HepG2 (cell line): ENCODE measurements around the gene THRA. TPM values are rescaled to one million over a fixed set of nuclear protein-coding genes. Genes with fewer than 3 reads are reported as not detected.

Source experiments
- AHR ChIP-seq: IDR thresholded peaks from 2 replicates; pipeline ENCODE4 v1.6.1; 2018; ENCODE audit warnings: missing genetic modification reagents, missing compliant biosample characterization
- ELF1 ChIP-seq: sonication (generic); formaldehyde crosslinking; IDR thresholded peaks from 2 replicates; pipeline ENCODE4 v1.4.0; 2020; ENCODE audit warnings: missing genetic modification reagents
- ELF4 ChIP-seq: sonication (generic); formaldehyde crosslinking; IDR thresholded peaks from 2 replicates; pipeline ENCODE4 v1.5.0; 2020; ENCODE audit warnings: missing genetic modification reagents, mild to moderate bottlenecking, moderate library complexity, borderline replicate concordance
- ESRRA ChIP-seq: sonication (generic); formaldehyde crosslinking; IDR thresholded peaks from 2 replicates; pipeline ENCODE4 v1.5.1; 2020; ENCODE audit warnings: mild to moderate bottlenecking, low read depth, missing genetic modification reagents
- IRX3 ChIP-seq: sonication (generic); formaldehyde crosslinking; IDR thresholded peaks from 2 replicates; pipeline ENCODE4 v1.8.1; 2023; ENCODE audit warnings: mild to moderate bottlenecking, low read depth, missing genetic modification reagents, borderline replicate concordance
- KAT7 ChIP-seq: IDR thresholded peaks from 2 replicates; pipeline ENCODE4 v1.6.1; 2018; ENCODE audit warnings: borderline replicate concordance, missing compliant biosample characterization
- KAT8 ChIP-seq: IDR thresholded peaks from 2 replicates; pipeline ENCODE4 v1.6.1; 2016; ENCODE audit warnings: missing genetic modification reagents, missing compliant biosample characterization
- NFYB ChIP-seq: sonication (generic); formaldehyde crosslinking; IDR thresholded peaks from 2 replicates; pipeline ENCODE4 v1.4.0; 2020; ENCODE audit warnings: missing genetic modification reagents
- NR2C2 ChIP-seq: sonication (generic); formaldehyde crosslinking; IDR thresholded peaks from 2 replicates; pipeline ENCODE4 v1.4.0; 2020; ENCODE audit warnings: missing genetic modification reagents, mild to moderate bottlenecking, moderate library complexity, borderline replicate concordance
- SAP130 ChIP-seq: IDR thresholded peaks from 2 replicates; pipeline ENCODE4 v1.6.1; 2016; ENCODE audit warnings: low read depth
- SATB2 ChIP-seq: sonication (generic); formaldehyde crosslinking; IDR thresholded peaks from 2 replicates; pipeline ENCODE4 v1.5.0; 2020; ENCODE audit warnings: missing genetic modification reagents
- ZFP36L2 ChIP-seq: sonication (generic); formaldehyde crosslinking; IDR thresholded peaks from 2 replicates; pipeline ENCODE4 v1.4.0; 2020; ENCODE audit warnings: missing genetic modification reagents
- ZNF510 ChIP-seq: sonication (generic); formaldehyde crosslinking; IDR thresholded peaks from 2 replicates; pipeline ENCODE4 v1.4.0; 2020; ENCODE audit warnings: low read depth, mild to moderate bottlenecking, missing genetic modification reagents
- ZNF572 ChIP-seq: sonication (generic); formaldehyde crosslinking; IDR thresholded peaks from 2 replicates; pipeline ENCODE4 v1.5.1; 2020; ENCODE audit warnings: mild to moderate bottlenecking, missing genetic modification reagents
- polyA plus RNA-seq, 8 experiments: library from polyadenylated mRNA; depleted of rRNA in 3 of 8; stranded (reverse) in 7 of 8; unstranded in 1 of 8; fragments of >200 nt; fragmentation: Illumina TruSeq in 4 of 8; extraction: Trizol in 4 of 8; gene quantifications; 2 replicates each; pipeline versions ENCODE4 v1.2.1 to v1.2.3, GENCODE V29; 2011 to 2016; ENCODE audit warnings: low read depth in 4 of 8, missing spikeins in 1 of 8, mixed read lengths in 1 of 8; ENCODE audit not compliant: insufficient read depth in 1 of 8
- total RNA-seq, 5 experiments: library from RNA; depleted of rRNA; stranded (reverse); fragments of >200 nt; fragmentation: Illumina TruSeq; extraction: Trizol; gene quantifications; 2 replicates each; pipeline ENCODE4 v1.2.3, GENCODE V29; 2016; ENCODE audit warnings: low read depth in 1 of 5
- TF ChIP-seq, protein P1 (sequence below): sonication (generic); formaldehyde crosslinking; IDR thresholded peaks from 2 replicates; pipeline ENCODE4 v1.4.0; 2020; ENCODE audit warnings: missing genetic modification reagents
- TF ChIP-seq, protein P2 (sequence below): sonication (generic); formaldehyde crosslinking; IDR thresholded peaks from 2 replicates; pipeline ENCODE4 v1.8.0; 2022; ENCODE audit warnings: missing genetic modification reagents, mild to moderate bottlenecking, moderate library complexity, borderline replicate concordance
- TF ChIP-seq, protein P3 (sequence below): sonication (generic); formaldehyde crosslinking; IDR thresholded peaks from 2 replicates; pipeline ENCODE4 v1.8.1; 2023; ENCODE audit warnings: mild to moderate bottlenecking, moderate library complexity, missing genetic modification reagents
- TF ChIP-seq, protein P4 (sequence below): sonication (generic); formaldehyde crosslinking; IDR thresholded peaks from 2 replicates; pipeline ENCODE4 v1.5.1; 2020; ENCODE audit warnings: mild to moderate bottlenecking, missing genetic modification reagents
- TF ChIP-seq, protein P5 (sequence below): sonication (generic); formaldehyde crosslinking; IDR thresholded peaks from 2 replicates; pipeline ENCODE4 v1.4.0; 2020; ENCODE audit warnings: mild to moderate bottlenecking, missing genetic modification reagents

THRA gene
- total and polyA plus RNA-seq, 2 of the 13 experiments (the other 11 are each of a cell fraction or from before 2014, with no cell fraction given) = 8.0 to 9.9 TPM

DNA sequence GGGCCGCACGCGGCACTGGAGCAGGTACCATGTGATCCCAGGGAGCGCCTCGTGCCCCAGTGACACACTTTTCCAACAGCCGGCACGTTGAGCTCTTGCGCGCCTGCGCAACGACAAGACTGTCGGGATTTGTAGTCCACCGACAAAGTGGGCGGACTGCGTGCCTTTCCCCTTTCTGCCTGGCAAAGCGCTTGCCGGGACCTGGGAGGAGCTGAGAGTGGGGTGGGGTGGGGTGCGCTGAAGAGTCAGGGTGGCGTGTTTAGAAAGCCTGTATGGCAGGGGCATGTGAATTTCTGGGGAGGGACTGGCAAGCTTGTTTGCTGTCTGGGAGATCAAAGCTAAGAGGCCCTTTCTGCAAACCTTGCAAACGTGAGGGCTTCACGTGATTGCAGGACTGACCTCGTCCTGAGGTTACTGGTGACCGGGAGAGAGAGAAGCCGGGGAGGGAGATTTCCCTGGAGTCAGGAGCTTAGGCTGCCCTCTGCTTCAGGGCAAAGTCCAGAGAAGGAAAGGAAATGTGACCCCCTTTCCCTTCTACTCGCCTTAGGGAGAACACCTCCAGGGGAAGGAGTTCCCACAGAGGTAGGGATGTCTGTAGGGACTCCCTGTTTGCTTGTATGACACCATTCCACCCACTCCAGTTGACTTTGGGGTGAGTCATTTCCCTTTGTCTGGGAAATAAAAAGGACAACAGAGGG, 38.1 kb downstream of the THRA start (continued):
- TF ChIP-seq ZFP36L2 (0 out of 2 replicates have a peak, but pooled peaks have one; percentile 30), ELF4 (peak; percentile 93), KAT8 (CRISPR knock-in tag) (peak; percentile 87), IRX3 (CRISPR knock-in tag) (peak; percentile 96; the same call in 1 of the 2 replicates), ZNF572 (CRISPR knock-in tag) (no peak), ELF1 (CRISPR knock-in tag) (no peak), ESRRA (CRISPR knock-in tag) (peak; percentile 90), NR2C2 (CRISPR knock-in tag) (peak; percentile 92), SAP130 (CRISPR knock-in tag) (peak; percentile 94), SATB2 (CRISPR knock-in tag) (peak; percentile 99), NFYB (CRISPR knock-in tag) (peak; percentile 6; the same call in 1 of the 2 replicates), KAT7 (CRISPR knock-in tag) (no peak), ZNF510 (CRISPR knock-in tag) (peak; percentile 100), AHR (CRISPR knock-in tag) (peak; percentile 60; the same call in 1 of the 2 replicates)
- TF ChIP-seq, protein P1, sequence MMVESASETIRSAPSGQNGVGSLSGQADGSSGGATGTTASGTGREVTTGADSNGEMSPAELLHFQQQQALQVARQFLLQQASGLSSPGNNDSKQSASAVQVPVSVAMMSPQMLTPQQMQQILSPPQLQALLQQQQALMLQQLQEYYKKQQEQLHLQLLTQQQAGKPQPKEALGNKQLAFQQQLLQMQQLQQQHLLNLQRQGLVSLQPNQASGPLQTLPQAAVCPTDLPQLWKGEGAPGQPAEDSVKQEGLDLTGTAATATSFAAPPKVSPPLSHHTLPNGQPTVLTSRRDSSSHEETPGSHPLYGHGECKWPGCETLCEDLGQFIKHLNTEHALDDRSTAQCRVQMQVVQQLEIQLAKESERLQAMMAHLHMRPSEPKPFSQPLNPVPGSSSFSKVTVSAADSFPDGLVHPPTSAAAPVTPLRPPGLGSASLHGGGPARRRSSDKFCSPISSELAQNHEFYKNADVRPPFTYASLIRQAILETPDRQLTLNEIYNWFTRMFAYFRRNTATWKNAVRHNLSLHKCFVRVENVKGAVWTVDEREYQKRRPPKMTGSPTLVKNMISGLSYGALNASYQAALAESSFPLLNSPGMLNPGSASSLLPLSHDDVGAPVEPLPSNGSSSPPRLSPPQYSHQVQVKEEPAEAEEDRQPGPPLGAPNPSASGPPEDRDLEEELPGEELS (CRISPR knock-in tag) = peak; percentile 93
- TF ChIP-seq, protein P2, sequence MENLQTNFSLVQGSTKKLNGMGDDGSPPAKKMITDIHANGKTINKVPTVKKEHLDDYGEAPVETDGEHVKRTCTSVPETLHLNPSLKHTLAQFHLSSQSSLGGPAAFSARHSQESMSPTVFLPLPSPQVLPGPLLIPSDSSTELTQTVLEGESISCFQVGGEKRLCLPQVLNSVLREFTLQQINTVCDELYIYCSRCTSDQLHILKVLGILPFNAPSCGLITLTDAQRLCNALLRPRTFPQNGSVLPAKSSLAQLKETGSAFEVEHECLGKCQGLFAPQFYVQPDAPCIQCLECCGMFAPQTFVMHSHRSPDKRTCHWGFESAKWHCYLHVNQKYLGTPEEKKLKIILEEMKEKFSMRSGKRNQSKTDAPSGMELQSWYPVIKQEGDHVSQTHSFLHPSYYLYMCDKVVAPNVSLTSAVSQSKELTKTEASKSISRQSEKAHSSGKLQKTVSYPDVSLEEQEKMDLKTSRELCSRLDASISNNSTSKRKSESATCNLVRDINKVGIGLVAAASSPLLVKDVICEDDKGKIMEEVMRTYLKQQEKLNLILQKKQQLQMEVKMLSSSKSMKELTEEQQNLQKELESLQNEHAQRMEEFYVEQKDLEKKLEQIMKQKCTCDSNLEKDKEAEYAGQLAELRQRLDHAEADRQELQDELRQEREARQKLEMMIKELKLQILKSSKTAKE = peak; percentile 98
- TF ChIP-seq, protein P3, sequence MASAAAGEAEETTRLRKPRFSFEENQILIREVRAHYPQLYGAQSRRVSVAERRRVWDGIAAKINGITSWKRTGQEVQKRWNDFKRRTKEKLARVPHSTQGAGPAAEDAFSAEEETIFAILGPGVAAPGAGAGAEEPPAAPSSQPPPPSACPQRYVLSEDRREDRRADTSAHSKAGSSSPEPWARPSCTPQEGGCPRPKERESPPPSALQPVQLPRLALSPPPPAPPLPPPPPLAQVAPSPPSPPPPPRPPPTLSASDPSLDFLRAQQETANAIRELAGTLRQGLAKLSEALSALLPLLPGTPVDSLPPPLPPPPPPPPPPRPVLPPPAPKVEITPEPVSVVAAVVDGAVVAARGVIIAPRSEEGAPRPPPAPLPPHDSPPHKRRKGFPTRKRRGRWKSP = peak; percentile 95
- TF ChIP-seq, protein P4, sequence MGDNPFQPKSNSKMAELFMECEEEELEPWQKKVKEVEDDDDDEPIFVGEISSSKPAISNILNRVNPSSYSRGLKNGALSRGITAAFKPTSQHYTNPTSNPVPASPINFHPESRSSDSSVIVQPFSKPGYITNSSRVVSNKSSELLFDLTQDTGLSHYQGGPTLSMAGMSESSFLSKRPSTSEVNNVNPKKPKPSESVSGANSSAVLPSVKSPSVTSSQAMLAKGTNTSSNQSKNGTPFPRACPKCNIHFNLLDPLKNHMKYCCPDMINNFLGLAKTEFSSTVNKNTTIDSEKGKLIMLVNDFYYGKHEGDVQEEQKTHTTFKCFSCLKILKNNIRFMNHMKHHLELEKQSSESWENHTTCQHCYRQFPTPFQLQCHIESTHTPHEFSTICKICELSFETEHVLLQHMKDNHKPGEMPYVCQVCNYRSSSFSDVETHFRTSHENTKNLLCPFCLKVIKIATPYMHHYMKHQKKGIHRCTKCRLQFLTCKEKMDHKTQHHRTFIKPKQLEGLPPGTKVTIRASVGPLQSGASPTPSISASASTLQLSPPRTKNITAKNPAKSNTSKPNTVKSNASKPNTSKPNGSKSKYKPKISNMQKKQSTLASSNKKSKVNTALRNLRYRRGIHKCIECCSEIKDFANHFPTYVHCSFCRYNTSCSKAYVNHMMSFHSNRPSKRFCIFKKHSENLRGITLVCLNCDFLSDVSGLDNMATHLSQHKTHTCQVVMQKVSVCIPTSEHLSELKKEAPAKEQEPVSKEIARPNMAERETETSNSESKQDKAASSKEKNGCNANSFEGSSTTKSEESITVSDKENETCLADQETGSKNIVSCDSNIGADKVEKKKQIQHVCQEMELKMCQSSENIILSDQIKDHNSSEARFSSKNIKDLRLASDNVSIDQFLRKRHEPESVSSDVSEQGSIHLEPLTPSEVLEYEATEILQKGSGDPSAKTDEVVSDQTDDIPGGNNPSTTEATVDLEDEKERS (CRISPR knock-in tag) = peak; percentile 90; the same call in 1 of the 2 replicates
- TF ChIP-seq, protein P5, sequence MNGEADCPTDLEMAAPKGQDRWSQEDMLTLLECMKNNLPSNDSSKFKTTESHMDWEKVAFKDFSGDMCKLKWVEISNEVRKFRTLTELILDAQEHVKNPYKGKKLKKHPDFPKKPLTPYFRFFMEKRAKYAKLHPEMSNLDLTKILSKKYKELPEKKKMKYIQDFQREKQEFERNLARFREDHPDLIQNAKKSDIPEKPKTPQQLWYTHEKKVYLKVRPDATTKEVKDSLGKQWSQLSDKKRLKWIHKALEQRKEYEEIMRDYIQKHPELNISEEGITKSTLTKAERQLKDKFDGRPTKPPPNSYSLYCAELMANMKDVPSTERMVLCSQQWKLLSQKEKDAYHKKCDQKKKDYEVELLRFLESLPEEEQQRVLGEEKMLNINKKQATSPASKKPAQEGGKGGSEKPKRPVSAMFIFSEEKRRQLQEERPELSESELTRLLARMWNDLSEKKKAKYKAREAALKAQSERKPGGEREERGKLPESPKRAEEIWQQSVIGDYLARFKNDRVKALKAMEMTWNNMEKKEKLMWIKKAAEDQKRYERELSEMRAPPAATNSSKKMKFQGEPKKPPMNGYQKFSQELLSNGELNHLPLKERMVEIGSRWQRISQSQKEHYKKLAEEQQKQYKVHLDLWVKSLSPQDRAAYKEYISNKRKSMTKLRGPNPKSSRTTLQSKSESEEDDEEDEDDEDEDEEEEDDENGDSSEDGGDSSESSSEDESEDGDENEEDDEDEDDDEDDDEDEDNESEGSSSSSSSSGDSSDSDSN = no peak; the same call in none of the 2 replicates
